ENCODE measurements around the gene IL17REL.

IL17REL gene

GRCh38 chr22:50016988-50017700, 4.6 kb upstream of the IL17REL start:
- TF ChIP-seq CTCF (conservative IDR thresholded peaks at IDR 0.05): no peak

DNA sequence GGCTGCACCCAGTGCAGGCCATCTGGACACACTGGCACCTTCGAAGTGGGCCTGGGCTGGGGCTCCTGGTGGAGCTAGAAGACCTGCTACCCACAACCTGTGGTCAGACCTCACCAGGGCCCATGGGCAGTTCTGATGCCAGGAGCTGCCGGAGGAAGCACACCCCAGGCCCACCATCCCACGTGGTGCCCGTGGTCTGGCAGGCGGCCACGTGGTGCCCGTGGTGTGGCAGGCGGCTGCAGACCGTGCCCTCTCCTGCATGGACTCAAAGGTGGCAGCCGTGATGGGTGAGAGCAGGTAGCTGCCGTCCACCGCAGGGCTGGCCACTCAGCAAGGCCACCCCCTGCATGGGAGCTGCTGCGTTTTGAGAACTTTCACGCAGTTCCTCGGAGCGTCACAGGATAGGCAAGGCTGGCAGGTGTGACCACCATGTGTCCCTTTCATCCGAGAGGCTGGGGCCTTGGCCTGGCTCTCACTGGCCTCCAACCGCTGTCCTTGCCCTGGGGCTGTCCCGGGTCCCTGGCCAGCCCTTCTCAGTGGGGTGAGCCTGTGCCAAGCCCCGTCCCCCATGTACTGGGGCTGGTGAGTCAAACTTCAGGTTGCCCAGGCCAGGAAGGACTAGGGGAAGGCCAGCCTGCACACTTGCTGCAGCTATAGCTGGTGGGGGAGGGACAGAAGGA, 3.9 kb upstream of the IL17REL start:
- no peak for TF ChIP-seq CTCF (conservative IDR thresholded peaks at IDR 0.05)
- H3K27ac ChIP-seq: no peak overlapping the region

More at GRCh38 chr22:50016988-50017700, 4.6 kb upstream of the IL17REL start:
- H3K27ac ChIP-seq: no peak overlapping the region

GRCh38 chr22:50015451-50016307, 3.1 kb upstream of the IL17REL start:
- TF ChIP-seq CTCF (conservative IDR thresholded peaks at IDR 0.05): no peak
- H3K27ac ChIP-seq: no peak overlapping the region

- 0 out of 2 replicates have a peak, but pooled peaks have one; percentile 11 for TF ChIP-seq CTCF (conservative IDR thresholded peaks at IDR 0.05)
- no peak overlapping the region for H3K27ac ChIP-seq
These were observed 2.3 kb upstream of the IL17REL start for GRCh38 chr22:50014655-50015401.

- TF ChIP-seq CTCF (conservative IDR thresholded peaks at IDR 0.05): no peak
- H3K27ac ChIP-seq: no peak overlapping the region
These were observed 1.5 kb upstream of the IL17REL start for GRCh38 chr22:50014053-50014501.

- no peak for TF ChIP-seq CTCF (conservative IDR thresholded peaks at IDR 0.05)
- H3K27ac ChIP-seq: no peak overlapping the region
These were observed 936 bp downstream of the IL17REL start for GRCh38 chr22:50011447-50012210.

All from VCaP (cell line).